Hepatocyte (in vitro differentiated cells): ENCODE measurements around the gene LRRC32. TPM values are rescaled to one million over a fixed set of nuclear protein-coding genes. Genes with fewer than 3 reads are reported as not detected.

Source experiments
- DNase-seq: peaks from one replicate; pipeline ENCODE4 v3.0.0-alpha.2; 2016; ENCODE audit warnings: low spot score
- H2AFZ ChIP-seq: fragments of 200-600 bp; sonication (generic); 2 replicates; pipeline ENCODE4 v1.6.0; 2016; ENCODE audit warnings: antibody characterized with exemption, mild to moderate bottlenecking
- H3K27ac ChIP-seq: fragments of 200-600 bp; sonication (generic); 2 replicates; pipeline ENCODE4 v1.5.1; 2016; ENCODE audit warnings: mild to moderate bottlenecking
- H3K27me3 ChIP-seq: fragments of 200-600 bp; sonication (generic); 2 replicates; pipeline ENCODE4 v1.6.1; 2016
- H3K36me3 ChIP-seq: fragments of 200-600 bp; sonication (generic); replicated peaks from 2 replicates; pipeline ENCODE4 v1.5.1; 2016; ENCODE audit warnings: low read depth; ENCODE audit not compliant: insufficient read depth
- H3K4me1 ChIP-seq: fragments of 200-600 bp; sonication (generic); 2 replicates; pipeline ENCODE4 v1.5.1; 2016; ENCODE audit warnings: mild to moderate bottlenecking, moderate library complexity; ENCODE audit not compliant: insufficient read depth
- H3K4me2 ChIP-seq: fragments of 200-600 bp; sonication (generic); 2 replicates; pipeline ENCODE4 v1.6.0; 2016
- H3K4me3 ChIP-seq: fragments of 200-600 bp; sonication (generic); 2 replicates; pipeline ENCODE4 v1.5.1; 2016; ENCODE audit warnings: mild to moderate bottlenecking
- H3K79me2 ChIP-seq: fragments of 200-600 bp; sonication (generic); 2 replicates; pipeline ENCODE4 v1.6.0; 2017; ENCODE audit warnings: mild to moderate bottlenecking
- H3K9me2 ChIP-seq: fragments of 200-600 bp; sonication (generic); replicated peaks from 2 replicates; pipeline ENCODE4 v1.6.0; 2017; ENCODE audit warnings: mild to moderate bottlenecking; ENCODE audit not compliant: insufficient read depth
- H3K9me3 ChIP-seq: fragments of 200-600 bp; sonication (generic); 2 replicates; pipeline ENCODE4 v1.5.1; 2016; ENCODE audit warnings: low read depth, mild to moderate bottlenecking
- H4K20me1 ChIP-seq: fragments of 200-600 bp; sonication (generic); 2 replicates; pipeline ENCODE4 v1.6.0; 2016; ENCODE audit warnings: mild to moderate bottlenecking; ENCODE audit not compliant: insufficient read depth, poor library complexity, severe bottlenecking
- CTCF ChIP-seq: fragments of 200-600 bp; sonication (generic); IDR thresholded peaks from 2 replicates; pipeline ENCODE4 v1.5.1; 2016; ENCODE audit warnings: antibody characterized with exemption, mild to moderate bottlenecking; ENCODE audit not compliant: poor library complexity
- EZH2 ChIP-seq: fragments of 200-600 bp; sonication (generic); IDR thresholded peaks from 2 replicates; pipeline ENCODE4 v1.6.1; 2016; ENCODE audit warnings: antibody characterized with exemption, mild to moderate bottlenecking, borderline replicate concordance
- EZH2phosphoT487 ChIP-seq: fragments of 200-600 bp; sonication (generic); IDR thresholded peaks from one replicate; pipeline ENCODE4 v1.6.1; 2018; ENCODE audit warnings: antibody characterized with exemption, mild to moderate bottlenecking, low read depth, moderate library complexity; ENCODE audit not compliant: unreplicated experiment, severe bottlenecking
- WGBS: methylation state at CpG from one replicate; pipeline ENCODE4 v1.1.6; 2016; ENCODE audit warnings: low lambda C conversion rate; ENCODE audit errors: missing lambda C conversion rate; 5-methylcytosine and 5-hydroxymethylcytosine counted together
- polyA plus RNA-seq: library from polyadenylated mRNA; unstranded; fragments of >200 nt; fragmentation: Nextera tagmentation; extraction: Ambion mirVana; gene quantifications from 2 replicates; pipeline ENCODE4 v1.2.1, GENCODE V29; 2016
- total RNA-seq: library from RNA; depleted of rRNA; stranded (reverse); fragments of >200 nt; gene quantifications from 2 replicates; pipeline ENCODE4 v1.2.3, GENCODE V29; 2014

Gene LRRC32
- total and polyA plus RNA-seq, 2 experiments from 2014 or later = 25.5 to 75.2 TPM

- H3K36me3 ChIP-seq = no peaks in the 10 kb centered on the region
- H3K4me1 ChIP-seq = peaks cover 6% of the 10 kb centered on the region
- no peak overlapping the region for H3K27ac ChIP-seq
- 89% methylated on average over 4 of the region's 4 CpGs for WGBS
- TF ChIP-seq EZH2phosphoT487 = no peak
- TF ChIP-seq EZH2 = no peak
- TF ChIP-seq CTCF = no peak
- no peaks in the 10 kb centered on the region for H3K9me3 ChIP-seq
- DNase-seq = no peak
- H3K4me3 ChIP-seq = no peak overlapping the region
- no peaks in the 10 kb centered on the region for H3K79me2 ChIP-seq
- no peak overlapping the region for H3K4me2 ChIP-seq
- H2AFZ ChIP-seq = no peak overlapping the region
- H3K9me2 ChIP-seq = no peaks in the 10 kb centered on the region
- no peaks in the 10 kb centered on the region for H4K20me1 ChIP-seq
- no peaks in the 10 kb centered on the region for H3K27me3 ChIP-seq
These were observed 58.3 kb downstream of the LRRC32 start for GRCh38 chr11:76612226-76612625.

GRCh38 chr11:76610871-76611475 is 59.6 kb downstream of the LRRC32 start:
- Histone ChIP-seq H2AFZ (no peak overlapping the region), H3K36me3 (no peaks in the 10 kb centered on the region), H3K4me1 (peaks cover 6% of the 10 kb centered on the region), H3K4me2 (no peak overlapping the region), H3K79me2 (no peaks in the 10 kb centered on the region), H3K27me3 (no peaks in the 10 kb centered on the region), H4K20me1 (no peaks in the 10 kb centered on the region), H3K27ac (no peak overlapping the region), H3K9me2 (no peaks in the 10 kb centered on the region), H3K9me3 (no peaks in the 10 kb centered on the region), H3K4me3 (no peak overlapping the region)
- DNase-seq = no peak
- no peak for TF ChIP-seq CTCF
- TF ChIP-seq EZH2 = no peak
- no peak for TF ChIP-seq EZH2phosphoT487
- 61% methylated on average over 8 of the region's 8 CpGs for WGBS

GRCh38 chr11:76610371-76610770 is 60.2 kb downstream of the LRRC32 start:
- Histone ChIP-seq H3K9me2 (no peaks in the 10 kb centered on the region), H3K36me3 (no peaks in the 10 kb centered on the region), H2AFZ (no peak overlapping the region), H3K4me3 (no peak overlapping the region), H4K20me1 (no peaks in the 10 kb centered on the region), H3K27me3 (no peaks in the 10 kb centered on the region), H3K27ac (peak overlapping the region; percentile 67), H3K4me1 (peaks cover 6% of the 10 kb centered on the region), H3K4me2 (no peak overlapping the region), H3K9me3 (no peaks in the 10 kb centered on the region), H3K79me2 (no peaks in the 10 kb centered on the region)
- no peak for TF ChIP-seq EZH2phosphoT487
- no peak for TF ChIP-seq CTCF
- TF ChIP-seq EZH2 = no peak
- WGBS = 96% methylated on average over 4 of the region's 4 CpGs
- no peak for DNase-seq
